NCI-H2107 (cell line): ENCODE results near the gene BHMT2.

Source experiments
- DNase-seq: peaks from one replicate; lab custom pipeline; 2025; lab: John Stamatoyannopoulos, UW

Gene BHMT2

GRCh38 chr5:79062436-79062835, 7.1 kb upstream of the BHMT2 start:
- DNase-seq: no peak

GRCh38 chr5:79070350-79070667, 742 bp downstream of the BHMT2 start:
- no peak for DNase-seq

- DNase-seq: no peak
Observed at GRCh38 chr5:79074641-79075040, 5.1 kb downstream of the BHMT2 start.

GRCh38 chr5:79075646-79076426, 6.3 kb downstream of the BHMT2 start:
- no peak for DNase-seq

- DNase-seq: no peak
Observed at GRCh38 chr5:79076819-79077218, 7.3 kb downstream of the BHMT2 start.

- no peak for DNase-seq
Observed at GRCh38 chr5:79077680-79078365, 8.3 kb downstream of the BHMT2 start.

- DNase-seq: no peak
Observed at GRCh38 chr5:79080804-79081203, 11.2 kb downstream of the BHMT2 start.

- DNase-seq: no peak
Observed at GRCh38 chr5:79081779-79082178, 12.2 kb downstream of the BHMT2 start.

GRCh38 chr5:79086116-79086515, 16.5 kb downstream of the BHMT2 start:
- DNase-seq: no peak

- DNase-seq: no peak
Observed at GRCh38 chr5:79088507-79088906, 18.9 kb downstream of the BHMT2 start.

GRCh38 chr5:79091064-79091463, 21.5 kb downstream of the BHMT2 start:
- no peak for DNase-seq

- DNase-seq: no peak
Observed at GRCh38 chr5:79093762-79094161, 24.2 kb downstream of the BHMT2 start.

GRCh38 chr5:79105868-79106267, 36.3 kb downstream of the BHMT2 start:
- DNase-seq: no peak

GRCh38 chr5:79107020-79107796, 37.6 kb downstream of the BHMT2 start:
- DNase-seq: no peak

- no peak for DNase-seq
Observed at GRCh38 chr5:79108086-79108485, 38.5 kb downstream of the BHMT2 start.

GRCh38 chr5:79108792-79109191, 39.2 kb downstream of the BHMT2 start:
- no peak for DNase-seq

- no peak for DNase-seq
Observed at GRCh38 chr5:79109527-79110492, 40.2 kb downstream of the BHMT2 start.

- DNase-seq: no peak
Observed at GRCh38 chr5:79111387-79111959, 41.9 kb downstream of the BHMT2 start, which contains the start of gene BHMT. TSS of gene BHMT (plus strand) at chr5:79111809. CDS start at chr5:79111886, 77 bp downstream.

- DNase-seq: no peak
Observed at GRCh38 chr5:79111960-79112702, 42.6 kb downstream of the BHMT2 start.

GRCh38 chr5:79112703-79113058, 43.1 kb downstream of the BHMT2 start:
- no peak for DNase-seq

GRCh38 chr5:79119486-79119885, 49.9 kb downstream of the BHMT2 start:
- no peak for DNase-seq
